Effector memory CD8-positive, alpha-beta T cell (primary cell): Measurements from ENCODE around the gene PPP1R13B.

Experiments
- ATAC-seq: fragments of 150-1000 bp; cut with Tn5 transposase; replicated peaks from 2 replicates; pipeline ENCODE4 v1.10.0; 2021; ENCODE audit warnings: mild to moderate bottlenecking, moderate library complexity
- DNase-seq, 3 experiments: peaks; one replicate each; pipeline ENCODE4 v3.0.0; 2021
- H3K27ac Mint-ChIP-seq, 2 donors: one replicate each; pipeline ENCODE4 v1.8.0; 2022; ENCODE audit warnings: mild to moderate bottlenecking in 2 of 2, mixed read lengths in 2 of 2, moderate library complexity in 2 of 2
- H3K27me3 Mint-ChIP-seq, 2 donors: one replicate each; pipeline ENCODE4 v1.8.0; 2022; ENCODE audit warnings: mixed read lengths in 2 of 2
- H3K36me3 Mint-ChIP-seq: one replicate; pipeline ENCODE4 v1.8.0; 2022; ENCODE audit warnings: mild to moderate bottlenecking, moderate library complexity, mixed read lengths; ENCODE audit not compliant: insufficient read depth
- H3K4me1 Mint-ChIP-seq, 2 donors: one replicate each; pipeline ENCODE4 v1.8.0; 2022; ENCODE audit warnings: low read depth in 2 of 2, mixed read lengths in 2 of 2
- H3K4me3 Mint-ChIP-seq, 2 donors: one replicate each; pipeline ENCODE4 v1.8.0; 2022; ENCODE audit warnings: mild to moderate bottlenecking in 2 of 2, mixed read lengths in 2 of 2, moderate library complexity in 2 of 2
- H3K9me3 Mint-ChIP-seq, 2 donors: one replicate each; pipeline ENCODE4 v1.8.0; 2022; ENCODE audit warnings: mixed read lengths in 2 of 2

The PPP1R13B gene

DNA sequence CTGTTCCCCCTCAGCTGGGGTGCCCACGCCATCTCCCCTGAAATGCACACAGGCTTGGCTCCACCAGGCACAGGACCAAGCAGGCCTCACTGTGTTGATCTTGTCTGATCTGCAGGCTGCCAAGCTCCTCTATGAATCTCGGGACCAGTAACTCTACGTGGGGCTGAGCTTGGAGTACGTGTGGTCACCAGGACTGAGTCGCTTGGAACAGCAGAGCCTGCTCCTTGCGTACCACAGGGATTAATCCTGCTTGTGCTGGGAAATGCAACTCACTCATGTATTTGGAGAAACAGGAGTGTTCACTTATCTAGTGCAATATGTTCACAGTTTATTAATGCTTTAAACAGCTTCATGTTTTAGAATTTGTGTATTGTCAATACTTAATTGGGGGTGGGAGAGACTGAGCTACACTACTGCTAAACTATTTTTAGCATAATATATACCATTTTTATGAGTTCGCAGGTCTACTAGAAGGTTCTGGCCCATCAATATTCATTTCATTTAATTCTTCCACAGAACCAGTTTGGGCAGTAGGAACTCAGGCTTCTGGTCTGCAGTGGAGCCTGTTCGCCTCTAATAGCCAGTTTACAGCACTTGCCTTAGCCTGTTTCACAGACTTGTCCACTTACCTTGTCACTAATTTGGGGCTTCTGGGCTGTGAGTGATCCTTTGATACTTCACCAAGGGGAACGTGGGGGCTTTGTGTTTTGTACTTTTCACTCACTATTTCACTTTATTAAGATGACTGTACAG lies 114.3 kb downstream of the PPP1R13B start:
- Mint-ChIP-seq H3K4me3 (no peak overlapping the region), H3K9me3 (no peaks in the 10 kb centered on the region), H3K27me3 (no peaks in the 10 kb centered on the region), H3K4me1 (no peaks in the 10 kb centered on the region), H3K27ac (peak overlapping the region in 1 of 2 donors; percentile 65), H3K36me3 (peaks cover 11% of the 10 kb centered on the region)
- ATAC-seq (no peak), DNase-seq (no peak)

DNA sequence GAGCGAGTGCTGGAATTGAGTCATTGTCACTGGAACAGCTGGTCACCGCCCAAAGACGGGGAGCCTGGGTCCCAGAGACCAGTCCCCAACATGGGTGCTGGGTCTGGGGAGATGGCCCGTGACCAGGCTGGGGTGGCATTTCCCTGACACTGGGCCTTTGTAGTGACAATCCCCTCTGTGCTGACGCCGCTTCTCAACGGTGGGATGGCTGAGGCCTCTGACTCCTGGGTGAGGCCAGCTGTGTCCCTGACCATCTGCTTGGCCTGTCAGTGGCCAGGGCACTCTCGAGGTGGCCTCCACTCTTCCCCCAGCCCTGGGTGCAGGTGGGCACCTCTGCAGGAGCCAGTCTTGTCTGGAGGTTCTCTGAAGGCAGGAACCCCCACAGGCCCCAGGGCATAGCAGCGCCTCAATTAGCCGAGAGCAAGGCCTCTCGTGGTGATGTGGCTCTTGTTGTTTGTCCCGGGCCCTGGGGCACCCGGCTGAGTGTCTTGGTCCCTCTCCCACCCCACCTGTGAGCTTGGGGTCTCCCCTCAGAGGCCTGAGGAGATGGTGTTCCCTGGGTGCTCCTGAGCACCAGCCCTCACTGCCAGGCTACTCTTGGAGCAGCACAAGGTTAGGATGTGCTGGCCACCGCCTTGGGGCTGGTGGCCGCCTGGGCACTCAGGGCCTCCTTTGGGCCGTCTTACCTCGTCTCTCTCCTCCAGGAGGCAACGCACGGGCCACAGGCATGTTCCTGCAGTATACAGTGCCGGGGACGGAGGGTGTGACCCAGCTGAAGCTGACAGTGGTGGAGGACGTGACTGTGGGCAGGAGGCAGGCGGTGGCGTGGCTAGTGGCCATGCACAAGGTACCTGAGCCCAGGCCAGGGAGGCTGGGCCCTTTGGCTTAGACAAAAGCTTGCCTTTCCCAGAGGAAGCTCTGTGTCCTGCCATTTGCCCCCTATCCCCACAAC lies 115.2 kb downstream of the PPP1R13B start:
- DNase-seq: no peak
- peak overlapping the region in 1 of 2 donors; percentile 65 for H3K27ac Mint-ChIP-seq
- no peak for ATAC-seq
- H3K36me3 Mint-ChIP-seq: peaks cover 11% of the 10 kb centered on the region
- H3K9me3 Mint-ChIP-seq: no peaks in the 10 kb centered on the region
- H3K27me3 Mint-ChIP-seq: no peaks in the 10 kb centered on the region
- no peak overlapping the region for H3K4me3 Mint-ChIP-seq
- H3K4me1 Mint-ChIP-seq: no peaks in the 10 kb centered on the region

DNA sequence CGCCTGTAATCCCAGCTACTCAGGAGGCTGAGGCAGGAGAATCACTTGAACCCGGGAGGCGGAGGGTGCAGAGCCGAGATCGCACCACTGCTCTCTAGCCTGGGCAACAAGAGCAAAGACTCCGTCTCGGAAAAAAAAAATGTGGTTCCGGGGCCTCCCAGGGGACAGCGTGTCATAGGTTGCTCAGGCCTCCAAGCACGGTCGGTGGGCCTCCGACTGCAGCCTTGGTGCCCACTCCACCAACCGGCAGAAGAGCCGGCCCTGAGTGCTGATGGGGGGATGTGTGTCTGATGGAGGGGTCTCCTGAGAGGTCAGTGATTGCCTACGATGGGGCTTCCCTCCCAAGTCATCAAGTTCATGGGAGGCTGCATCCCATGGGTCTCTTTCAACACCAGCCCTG lies 115.9 kb downstream of the PPP1R13B start:
- Mint-ChIP-seq H3K4me1 (peaks cover 0 to 1% of the 10 kb centered on the region in 2 donors), H3K27ac (peak overlapping the region in 1 of 2 donors; percentile 65), H3K4me3 (no peak overlapping the region), H3K9me3 (no peaks in the 10 kb centered on the region), H3K27me3 (no peaks in the 10 kb centered on the region), H3K36me3 (peaks cover 11% of the 10 kb centered on the region)
- DNase-seq: no peak
- ATAC-seq: no peak

DNA sequence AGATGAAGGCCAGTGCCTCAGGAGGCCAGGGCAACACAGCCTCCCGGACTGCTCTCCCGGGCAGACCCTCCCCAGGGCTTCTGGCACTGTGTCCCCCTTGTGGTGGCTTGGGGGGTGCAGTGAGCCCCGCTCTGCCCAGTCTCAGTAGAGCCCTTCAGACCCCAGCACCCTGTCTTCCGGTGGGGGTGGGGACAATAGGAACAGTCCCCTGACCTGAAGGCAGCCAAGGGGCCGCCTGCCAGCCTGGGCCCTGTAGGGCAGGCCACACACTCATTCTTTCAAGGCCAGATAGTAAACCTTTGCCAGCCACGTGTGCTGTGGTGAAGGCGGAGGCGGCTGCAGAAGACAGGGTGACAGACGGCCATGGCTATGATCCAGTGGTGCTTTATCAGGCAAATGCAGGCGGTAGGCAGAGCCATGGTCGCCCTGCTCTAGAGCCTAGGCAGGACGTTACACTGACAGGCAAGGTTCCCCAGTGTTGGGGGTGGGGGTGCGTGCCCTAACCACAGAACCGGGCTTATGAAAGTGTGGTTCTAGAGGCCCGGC lies 116.8 kb downstream of the PPP1R13B start:
- H3K27ac Mint-ChIP-seq: peak overlapping the region in 1 of 2 donors; percentile 76
- H3K4me3 Mint-ChIP-seq: no peak overlapping the region
- DNase-seq: no peak
- peaks cover 0 to 1% of the 10 kb centered on the region in 2 donors for H3K4me1 Mint-ChIP-seq
- H3K27me3 Mint-ChIP-seq: no peaks in the 10 kb centered on the region
- no peaks in the 10 kb centered on the region for H3K9me3 Mint-ChIP-seq
- ATAC-seq: no peak
- peaks cover 11% of the 10 kb centered on the region for H3K36me3 Mint-ChIP-seq

DNA sequence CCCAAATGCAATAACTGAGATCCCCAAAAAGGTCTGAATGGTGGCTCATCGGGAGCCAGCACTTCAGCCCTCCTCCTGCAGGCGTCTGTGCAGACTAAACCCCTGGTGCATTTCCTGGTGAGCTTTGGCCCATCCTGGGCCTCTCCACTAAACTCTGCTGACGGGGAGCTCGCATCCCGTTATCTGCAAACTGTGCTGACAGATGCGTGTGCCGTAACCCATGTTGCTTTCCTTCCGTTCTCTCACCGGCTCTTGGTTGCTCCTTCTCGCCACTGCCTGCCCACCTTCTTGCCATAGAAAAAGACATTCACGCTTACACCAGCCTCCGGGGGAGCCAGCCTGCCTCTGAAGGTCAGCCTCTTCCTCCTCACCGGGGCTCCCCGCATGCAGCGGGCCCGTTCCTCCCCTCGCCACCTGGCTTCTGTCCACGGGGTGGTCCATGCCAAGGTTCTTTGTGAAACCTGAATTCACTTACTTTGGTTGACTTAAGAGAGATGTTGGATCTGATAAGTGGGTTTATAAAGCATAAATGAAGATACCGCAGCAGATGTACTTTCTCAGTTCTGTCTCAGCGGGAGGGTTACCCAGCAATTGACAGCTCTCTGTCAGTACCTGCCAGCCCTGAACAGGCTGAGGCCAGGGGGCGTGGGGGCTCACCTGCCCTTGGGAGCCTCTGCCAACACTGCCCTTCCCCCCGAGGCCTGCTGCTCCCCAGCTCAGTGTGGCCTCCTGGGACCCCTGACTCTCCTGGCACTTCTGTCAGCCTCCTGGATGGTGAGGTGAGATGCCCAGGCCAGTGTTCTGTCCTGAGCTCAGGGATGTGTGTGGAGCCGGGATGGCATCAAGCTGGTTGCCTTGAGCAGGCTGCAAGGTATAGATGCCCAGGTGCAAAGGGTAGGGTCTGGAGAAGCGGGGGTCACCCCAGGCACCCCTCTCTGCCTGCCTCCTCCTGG lies 117.6 kb downstream of the PPP1R13B start:
- ATAC-seq (no peak), DNase-seq (no peak)
- H3K27ac Mint-ChIP-seq: no peak overlapping the region
- H3K27me3 Mint-ChIP-seq: no peaks in the 10 kb centered on the region
- H3K4me3 Mint-ChIP-seq: no peak overlapping the region
- H3K4me1 Mint-ChIP-seq: peaks cover 0 to 1% of the 10 kb centered on the region in 2 donors
- H3K36me3 Mint-ChIP-seq: peaks cover 11% of the 10 kb centered on the region
- H3K9me3 Mint-ChIP-seq: no peaks in the 10 kb centered on the region

DNA sequence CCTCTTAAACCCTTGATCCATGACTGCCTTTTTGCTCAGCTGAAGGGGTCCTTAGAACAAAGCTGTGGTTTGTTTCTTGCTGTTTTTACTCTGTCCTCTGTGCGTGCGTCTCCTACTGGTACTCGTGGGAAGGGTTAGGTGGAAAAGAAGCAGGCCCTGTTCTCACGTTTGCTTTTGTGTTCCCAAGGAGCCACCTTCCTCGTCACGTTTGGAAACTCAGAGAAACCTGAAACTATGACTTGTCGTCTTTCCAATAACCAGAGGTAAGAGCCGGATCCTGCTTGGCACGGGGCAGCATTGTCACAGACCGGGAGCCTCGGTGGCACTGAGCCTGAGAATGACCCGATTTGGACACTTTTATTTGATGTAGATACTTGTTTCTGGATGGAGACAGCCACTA lies 118.7 kb downstream of the PPP1R13B start:
- peaks cover 8% of the 10 kb centered on the region for H3K36me3 Mint-ChIP-seq
- DNase-seq (no peak), ATAC-seq (no peak)
- H3K27me3 Mint-ChIP-seq: no peaks in the 10 kb centered on the region
- H3K4me3 Mint-ChIP-seq: no peak overlapping the region
- peaks cover 0 to 1% of the 10 kb centered on the region in 2 donors for H3K4me1 Mint-ChIP-seq
- H3K9me3 Mint-ChIP-seq: no peaks in the 10 kb centered on the region
- H3K27ac Mint-ChIP-seq: no peak overlapping the region

DNA sequence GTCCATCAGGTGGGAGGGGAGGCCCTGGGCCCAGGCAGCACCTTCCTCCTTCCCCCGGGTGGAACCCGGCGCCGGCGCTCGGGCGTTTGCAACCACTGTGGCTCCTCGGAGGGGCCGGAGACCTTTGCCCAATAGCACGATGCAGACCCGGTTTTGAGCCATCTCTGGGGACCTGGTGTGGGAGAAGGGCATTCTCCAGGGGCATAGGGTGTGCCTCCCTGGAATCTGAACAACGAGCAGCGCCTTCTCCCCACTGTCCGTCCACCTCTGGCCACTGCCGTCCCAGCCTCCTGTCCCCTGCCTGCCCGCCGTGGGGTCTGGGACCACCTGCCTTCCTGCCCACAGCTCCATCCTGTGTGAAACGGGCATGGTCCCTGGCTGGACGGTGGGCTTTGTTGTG lies 119.2 kb downstream of the PPP1R13B start:
- DNase-seq: no peak
- Mint-ChIP-seq H3K4me1 (peaks cover 0 to 1% of the 10 kb centered on the region in 2 donors), H3K36me3 (peaks cover 8% of the 10 kb centered on the region), H3K27me3 (no peaks in the 10 kb centered on the region), H3K9me3 (no peaks in the 10 kb centered on the region), H3K4me3 (no peak overlapping the region), H3K27ac (no peak overlapping the region)
- ATAC-seq: no peak

DNA sequence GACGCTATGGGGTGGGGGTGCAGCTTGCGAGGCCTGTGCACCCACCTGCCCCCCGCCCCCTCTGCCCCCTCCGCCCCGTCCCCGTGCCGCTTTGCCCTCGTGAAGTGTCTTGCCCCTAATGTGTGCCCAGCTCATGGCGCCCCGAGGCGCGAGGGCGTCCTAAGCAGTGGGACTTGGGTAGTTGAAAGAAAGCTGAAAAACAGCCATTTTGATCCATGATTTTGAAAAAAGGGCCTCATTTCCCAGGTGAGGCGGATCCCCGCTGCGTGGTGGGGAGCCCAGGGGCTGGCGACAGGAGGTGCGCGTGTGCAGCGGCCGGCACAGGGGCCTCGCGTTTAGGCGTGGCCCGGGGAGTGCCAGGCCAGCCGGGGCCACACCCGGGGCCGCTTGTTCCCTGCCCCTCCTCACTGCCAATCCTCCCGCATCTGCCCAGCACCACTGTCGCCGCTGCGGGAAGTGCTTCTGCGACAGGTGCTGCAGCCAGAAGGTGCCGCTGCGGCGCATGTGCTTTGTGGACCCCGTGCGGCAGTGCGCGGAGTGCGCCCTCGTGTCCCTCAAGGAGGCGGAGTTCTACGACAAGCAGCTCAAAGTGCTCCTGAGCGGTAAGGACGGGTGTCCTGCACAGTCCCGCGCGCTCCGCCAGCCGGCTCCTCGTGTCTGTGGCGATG lies 119.9 kb downstream of the PPP1R13B start:
- H3K36me3 Mint-ChIP-seq: peaks cover 8% of the 10 kb centered on the region
- peaks cover 0 to 1% of the 10 kb centered on the region in 2 donors for H3K4me1 Mint-ChIP-seq
- H3K27me3 Mint-ChIP-seq: no peaks in the 10 kb centered on the region
- no peak for DNase-seq
- no peak overlapping the region for H3K4me3 Mint-ChIP-seq
- H3K9me3 Mint-ChIP-seq: no peaks in the 10 kb centered on the region
- no peak for ATAC-seq
- no peak overlapping the region for H3K27ac Mint-ChIP-seq

DNA sequence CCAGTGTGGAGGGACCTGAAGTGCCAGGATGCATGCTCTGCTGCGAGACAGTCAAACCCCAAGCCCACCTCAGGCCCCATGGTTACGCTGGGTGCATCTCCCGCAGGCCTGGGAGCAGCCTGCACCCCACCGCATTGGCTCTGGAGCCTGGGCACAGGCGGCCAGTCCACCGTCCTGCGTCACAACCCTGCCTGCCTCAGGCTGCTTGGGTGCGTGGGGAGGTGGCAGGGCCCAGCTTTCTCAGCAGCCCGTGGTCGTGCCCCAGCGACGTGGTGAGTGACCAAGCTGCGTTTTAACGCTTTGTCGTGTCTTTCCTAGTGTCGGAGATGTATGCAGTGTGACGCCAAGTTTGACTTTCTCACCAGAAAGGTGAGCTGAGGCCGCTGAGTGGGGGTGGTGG lies 120.9 kb downstream of the PPP1R13B start:
- Mint-ChIP-seq H3K4me3 (no peak overlapping the region), H3K27ac (no peak overlapping the region), H3K36me3 (peaks cover 2% of the 10 kb centered on the region), H3K27me3 (no peaks in the 10 kb centered on the region), H3K4me1 (peaks cover 1 to 5% of the 10 kb centered on the region in 2 donors), H3K9me3 (no peaks in the 10 kb centered on the region)
- ATAC-seq (no peak), DNase-seq (no peak)

DNA sequence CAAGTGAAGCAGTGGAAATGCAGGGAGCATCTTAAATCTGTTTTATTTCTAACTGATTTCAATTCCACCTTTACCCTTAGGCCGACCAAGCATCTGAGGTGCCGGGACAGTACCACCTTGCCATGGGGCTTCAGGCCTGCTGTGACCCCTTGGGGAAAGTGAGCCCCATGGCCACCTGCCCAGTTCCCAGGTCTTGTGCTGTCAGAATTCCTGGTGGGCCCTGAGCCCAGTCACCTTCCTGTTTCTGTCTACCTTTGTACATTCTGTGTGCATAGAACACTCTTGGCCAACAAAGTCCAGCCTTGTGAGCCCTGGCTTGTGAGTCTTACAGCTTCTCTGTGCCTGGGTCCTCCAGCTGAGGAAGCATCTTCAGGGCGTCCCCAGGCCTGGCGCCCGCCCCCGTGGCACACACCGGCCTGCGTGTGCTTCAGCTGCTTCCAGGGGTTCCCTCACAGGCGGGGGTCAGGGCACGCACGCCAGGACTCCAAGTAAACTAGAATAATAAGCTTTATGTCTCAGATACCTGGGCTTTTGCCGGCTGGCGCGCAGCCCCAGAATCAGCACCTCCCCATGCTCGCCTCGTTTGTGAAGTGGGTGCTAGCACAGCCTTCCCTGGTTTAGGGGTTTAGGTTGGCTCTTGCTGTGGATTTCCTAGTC lies 121.5 kb downstream of the PPP1R13B start:
- Mint-ChIP-seq H3K4me3 (no peak overlapping the region), H3K27me3 (no peaks in the 10 kb centered on the region), H3K9me3 (no peaks in the 10 kb centered on the region), H3K4me1 (peaks cover 3 to 8% of the 10 kb centered on the region in 2 donors), H3K36me3 (no peaks in the 10 kb centered on the region), H3K27ac (no peak overlapping the region)
- DNase-seq (no peak), ATAC-seq (no peak)

DNA sequence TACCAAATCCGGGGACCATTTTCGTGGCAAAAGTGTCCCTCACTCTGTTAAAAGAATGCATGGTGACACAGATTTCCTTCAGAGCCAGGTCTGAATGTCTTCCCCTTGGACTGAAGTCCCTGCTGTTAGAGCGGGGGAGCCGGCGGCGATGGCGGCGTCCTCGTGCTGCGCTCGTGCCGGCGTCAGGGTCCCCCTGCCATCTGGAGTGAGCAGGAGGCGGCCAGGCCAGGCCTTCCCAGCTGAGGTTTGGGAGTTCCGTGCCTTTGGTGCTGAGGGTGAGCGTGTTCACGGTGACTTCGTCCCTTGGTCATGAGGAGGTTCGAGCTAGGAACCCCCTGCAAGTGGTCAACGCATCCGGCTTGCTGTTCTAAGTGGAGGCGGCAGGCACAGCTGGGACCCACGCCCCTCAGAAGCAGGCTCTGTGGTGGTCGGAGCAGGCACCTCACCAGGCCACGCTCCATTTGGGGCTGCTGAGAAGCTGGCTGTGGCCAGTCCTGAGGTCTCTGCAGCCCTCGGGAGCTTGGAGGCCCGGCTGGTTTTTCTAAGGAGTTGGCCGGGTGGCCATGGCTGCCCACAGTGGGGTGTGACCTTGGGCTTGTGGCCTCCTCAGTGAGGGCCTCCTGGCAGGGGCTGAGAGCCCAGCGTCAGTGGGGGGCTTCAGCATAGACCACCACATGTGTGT lies 122.2 kb downstream of the PPP1R13B start:
- ATAC-seq (no peak), DNase-seq (no peak)
- no peak overlapping the region for H3K4me3 Mint-ChIP-seq
- H3K36me3 Mint-ChIP-seq: no peaks in the 10 kb centered on the region
- H3K27me3 Mint-ChIP-seq: no peaks in the 10 kb centered on the region
- H3K4me1 Mint-ChIP-seq: peaks cover 7 to 10% of the 10 kb centered on the region in 2 donors
- H3K27ac Mint-ChIP-seq: no peak overlapping the region
- no peaks in the 10 kb centered on the region for H3K9me3 Mint-ChIP-seq

DNA sequence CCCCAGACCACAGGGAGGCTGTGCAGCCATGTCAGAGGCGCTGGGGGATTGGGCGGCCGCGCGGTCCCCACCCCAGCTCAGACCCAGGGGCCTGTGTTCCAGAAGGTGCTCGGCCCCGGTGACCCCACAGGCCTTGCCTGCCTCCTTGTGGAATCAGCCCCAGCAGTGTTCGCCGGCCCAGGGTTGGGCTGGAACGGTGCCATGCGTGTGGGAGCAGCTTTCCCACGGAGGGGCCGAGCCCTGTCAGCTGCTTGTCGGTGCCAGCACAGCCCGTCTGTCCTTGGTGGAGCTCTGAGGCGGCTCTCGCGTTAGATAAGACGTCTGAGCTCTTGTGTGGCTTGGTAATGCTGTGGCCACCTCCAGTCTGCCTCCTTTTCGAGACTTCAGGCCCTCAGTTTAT lies 123.3 kb downstream of the PPP1R13B start:
- ATAC-seq (no peak), DNase-seq (no peak)
- H3K4me1 Mint-ChIP-seq: peaks cover 10 to 12% of the 10 kb centered on the region in 2 donors
- H3K4me3 Mint-ChIP-seq: no peak overlapping the region
- no peaks in the 10 kb centered on the region for H3K36me3 Mint-ChIP-seq
- H3K27me3 Mint-ChIP-seq: no peaks in the 10 kb centered on the region
- H3K27ac Mint-ChIP-seq: no peak overlapping the region
- no peaks in the 10 kb centered on the region for H3K9me3 Mint-ChIP-seq
